HEK293 (cell line): ENCODE measurements around the gene NPPA.

Source experiments
- CTCF ChIA-PET: fragments of 350-600 bp; formaldehyde crosslinking; extraction: SDS; loops from one replicate; lab custom pipeline; 2021; ENCODE audit warnings: antibody characterized with exemption; lab: Yijun Ruan, JAX
- POLR2A ChIA-PET: fragments of 300-600 bp; formaldehyde crosslinking; extraction: SDS; loops from one replicate; lab custom pipeline; 2020; ENCODE audit warnings: antibody characterized with exemption, inconsistent platforms; lab: Yijun Ruan, JAX
- H3K27ac ChIP-seq: fragments of 200-500 bp; sonication (Bioruptor generic); 2 replicates; pipeline ENCODE4 v1.5.1; 2014; ENCODE audit warnings: low read depth, low read length, control low read depth, inconsistent platforms; ENCODE audit errors: extremely low read depth
- H3K36me3 ChIP-seq, 2 experiments: fragments of 200-500 bp in 1 of 2; sonication (Bioruptor generic) in 1 of 2; 1 replicate in 1 of 2; 2 replicates in 1 of 2; pipeline ENCODE4 v1.5.1; 2014 to 2017; ENCODE audit warnings: inconsistent platforms in 2 of 2, low read length in 2 of 2; ENCODE audit not compliant: control insufficient read depth in 2 of 2, insufficient read depth in 1 of 2
- H3K4me1 ChIP-seq: fragments of 200-500 bp; sonication (Bioruptor generic); 2 replicates; pipeline ENCODE4 v1.5.1; 2014; ENCODE audit warnings: mild to moderate bottlenecking, low read length, inconsistent platforms; ENCODE audit not compliant: control insufficient read depth, insufficient read depth
- H3K4me3 ChIP-seq: 2 replicates; pipeline ENCODE4 v1.5.1; 2011; ENCODE audit warnings: low read depth, mild to moderate bottlenecking, control low read depth, low read length, moderate library complexity
- H3K9me3 ChIP-seq: fragments of 200-500 bp; sonication (Bioruptor generic); 2 replicates; pipeline ENCODE4 v1.5.1; 2014; ENCODE audit warnings: low read depth, low read length, inconsistent platforms; ENCODE audit not compliant: control insufficient read depth, insufficient read depth
- INSM2 ChIP-seq: fragments of 450-650 bp; formaldehyde crosslinking; IDR thresholded peaks from 2 replicates; pipeline ENCODE4 v1.5.1; 2016; ENCODE audit warnings: missing biosample characterization, missing genetic modification characterization
- KLF16 ChIP-seq: fragments of 450-650 bp; formaldehyde crosslinking; IDR thresholded peaks from 2 replicates; pipeline ENCODE4 v1.5.1; 2017; ENCODE audit warnings: missing biosample characterization, missing genetic modification characterization
- KLF7 ChIP-seq: fragments of 450-650 bp; formaldehyde crosslinking; IDR thresholded peaks from 2 replicates; pipeline ENCODE4 v1.5.1; 2016; ENCODE audit warnings: missing biosample characterization, missing genetic modification characterization, borderline replicate concordance
- ZBTB21 ChIP-seq: fragments of 450-650 bp; formaldehyde crosslinking; IDR thresholded peaks from 2 replicates; pipeline ENCODE4 v1.5.1; 2017; ENCODE audit warnings: missing biosample characterization, missing genetic modification characterization
- ZBTB48 ChIP-seq: fragments of 450-650 bp; formaldehyde crosslinking; IDR thresholded peaks from 2 replicates; pipeline ENCODE4 v1.5.1; 2016; ENCODE audit warnings: missing biosample characterization, missing genetic modification characterization
- ZBTB49 ChIP-seq: fragments of 450-650 bp; formaldehyde crosslinking; IDR thresholded peaks from 2 replicates; pipeline ENCODE4 v1.5.1; 2016; ENCODE audit warnings: missing biosample characterization, missing genetic modification characterization, low read depth
- ZEB2 ChIP-seq: fragments of 450-650 bp; formaldehyde crosslinking; IDR thresholded peaks from 2 replicates; pipeline ENCODE4 v1.5.1; 2016; ENCODE audit warnings: missing biosample characterization, missing genetic modification characterization
- ZFHX2 ChIP-seq: fragments of 450-650 bp; formaldehyde crosslinking; conservative IDR thresholded peaks from 2 replicates; pipeline ENCODE4 v1.5.1; 2016; ENCODE audit warnings: missing biosample characterization, missing genetic modification characterization
- ZNF10 ChIP-seq: fragments of 450-650 bp; formaldehyde crosslinking; IDR thresholded peaks from 2 replicates; pipeline ENCODE4 v1.5.1; 2017; ENCODE audit warnings: missing biosample characterization, missing genetic modification characterization
- ZNF121 ChIP-seq: fragments of 450-650 bp; formaldehyde crosslinking; IDR thresholded peaks from 2 replicates; pipeline ENCODE4 v1.5.1; 2016; ENCODE audit warnings: missing biosample characterization, missing genetic modification characterization
- ZNF211 ChIP-seq: fragments of 450-650 bp; formaldehyde crosslinking; IDR thresholded peaks from 2 replicates; pipeline ENCODE4 v1.5.1; 2016; ENCODE audit warnings: low read depth, missing biosample characterization, missing genetic modification characterization
- ZNF26 ChIP-seq: fragments of 450-650 bp; formaldehyde crosslinking; IDR thresholded peaks from 2 replicates; pipeline ENCODE4 v1.5.1; 2016; ENCODE audit warnings: missing biosample characterization, missing genetic modification characterization
- ZNF398 ChIP-seq: fragments of 450-650 bp; formaldehyde crosslinking; IDR thresholded peaks from 2 replicates; pipeline ENCODE4 v1.5.1; 2017; ENCODE audit warnings: missing biosample characterization, missing genetic modification characterization
- ZNF449 ChIP-seq: fragments of 450-650 bp; formaldehyde crosslinking; IDR thresholded peaks from 2 replicates; pipeline ENCODE4 v1.5.1; 2017; ENCODE audit warnings: missing biosample characterization, mild to moderate bottlenecking, missing genetic modification characterization, moderate library complexity
- ZNF544 ChIP-seq: fragments of 450-650 bp; formaldehyde crosslinking; IDR thresholded peaks from 2 replicates; pipeline ENCODE4 v1.5.0; 2017; ENCODE audit warnings: missing biosample characterization, missing genetic modification characterization
- ZNF571 ChIP-seq: fragments of 450-650 bp; formaldehyde crosslinking; IDR thresholded peaks from 2 replicates; pipeline ENCODE4 v1.5.0; 2017; ENCODE audit warnings: missing biosample characterization, missing genetic modification characterization
- ZNF654 ChIP-seq: fragments of 450-650 bp; formaldehyde crosslinking; IDR thresholded peaks from 2 replicates; pipeline ENCODE4 v1.5.1; 2016; ENCODE audit warnings: low read depth, missing biosample characterization, missing genetic modification characterization
- ZNF660 ChIP-seq: fragments of 450-650 bp; IDR thresholded peaks from 2 replicates; pipeline ENCODE4 v1.5.1; 2018; ENCODE audit warnings: missing biosample characterization, mild to moderate bottlenecking, missing genetic modification characterization
- ZNF670 ChIP-seq: fragments of 450-650 bp; formaldehyde crosslinking; IDR thresholded peaks from 2 replicates; pipeline ENCODE4 v1.5.1; 2016; ENCODE audit warnings: missing biosample characterization, missing genetic modification characterization, low read depth
- ZNF704 ChIP-seq: fragments of 450-650 bp; formaldehyde crosslinking; IDR thresholded peaks from 2 replicates; pipeline ENCODE4 v1.5.1; 2016; ENCODE audit warnings: missing biosample characterization, missing genetic modification characterization
- ZNF843 ChIP-seq: fragments of 450-650 bp; formaldehyde crosslinking; IDR thresholded peaks from 2 replicates; pipeline ENCODE4 v1.5.1; 2016; ENCODE audit warnings: missing biosample characterization, missing genetic modification characterization
- ZSCAN23 ChIP-seq: fragments of 450-650 bp; formaldehyde crosslinking; IDR thresholded peaks from 2 replicates; pipeline ENCODE4 v1.5.1; 2016; ENCODE audit warnings: missing biosample characterization, missing genetic modification characterization

NPPA gene

GRCh38 chr1:11823366-11824137 is 24.0 kb downstream of the NPPA start:
- Histone ChIP-seq H3K27ac (no peak overlapping the region), H3K9me3 (no peaks in the 10 kb centered on the region), H3K4me1 (no peaks in the 10 kb centered on the region), H3K4me3 (no peak overlapping the region), H3K36me3 (peaks cover 18 to 87% of the 10 kb centered on the region in 2 experiments)
- ChIA-PET POLR2A (no interaction called here), CTCF (interaction anchor here (0.6 kb wide), 1 partner anchor 44 kb away, joined by 6 read pairs; no protein-coding TSS in a partner anchor)
- TF ChIP-seq ZNF660 (tag by site-specific recombination) = no peak
- no peak for TF ChIP-seq ZNF843 (tag by site-specific recombination)
- no peak for TF ChIP-seq ZEB2 (tag by site-specific recombination)
- no peak for TF ChIP-seq ZNF10 (tag by site-specific recombination)
- TF ChIP-seq ZNF670 (tag by site-specific recombination) = no peak
- TF ChIP-seq ZNF704 (tag by site-specific recombination) = no peak
- TF ChIP-seq, all 188 proteins: peak for 0

GRCh38 chr1:11822091-11822490 is 25.5 kb downstream of the NPPA start:
- no peak overlapping the region for H3K4me3 ChIP-seq
- no peaks in the 10 kb centered on the region for H3K4me1 ChIP-seq
- H3K27ac ChIP-seq = no peak overlapping the region
- H3K9me3 ChIP-seq = no peaks in the 10 kb centered on the region
- H3K36me3 ChIP-seq = peaks cover 24 to 88% of the 10 kb centered on the region in 2 experiments
- TF ChIP-seq ZSCAN23 (tag by site-specific recombination) (no peak), ZNF654 (tag by site-specific recombination) (no peak), ZNF121 (tag by site-specific recombination) (no peak), ZBTB48 (tag by site-specific recombination) (no peak), ZFHX2 (no peak), ZBTB21 (tag by site-specific recombination) (no peak), KLF7 (tag by site-specific recombination) (no peak), ZNF544 (no peak), KLF16 (tag by site-specific recombination) (no peak), ZNF449 (tag by site-specific recombination) (no peak), ZNF571 (tag by site-specific recombination) (no peak), ZNF26 (no peak), ZNF398 (tag by site-specific recombination) (no peak), INSM2 (no peak), ZNF211 (tag by site-specific recombination) (no peak), ZBTB49 (tag by site-specific recombination) (no peak)
- POLR2A ChIA-PET = interaction anchor here (0.6 to 0.9 kb wide), 2 partner anchors 16 to 87 kb away, joined by 3 to 5 read pairs; partner anchors contain the start of genes CLCN6 and MTHFR
- CTCF ChIA-PET = interaction anchor here (1.1 kb wide), 1 partner anchor 71 kb away, joined by 3 read pairs; no protein-coding TSS in a partner anchor
